ENCODE data around the gene REXO1.

DNA sequence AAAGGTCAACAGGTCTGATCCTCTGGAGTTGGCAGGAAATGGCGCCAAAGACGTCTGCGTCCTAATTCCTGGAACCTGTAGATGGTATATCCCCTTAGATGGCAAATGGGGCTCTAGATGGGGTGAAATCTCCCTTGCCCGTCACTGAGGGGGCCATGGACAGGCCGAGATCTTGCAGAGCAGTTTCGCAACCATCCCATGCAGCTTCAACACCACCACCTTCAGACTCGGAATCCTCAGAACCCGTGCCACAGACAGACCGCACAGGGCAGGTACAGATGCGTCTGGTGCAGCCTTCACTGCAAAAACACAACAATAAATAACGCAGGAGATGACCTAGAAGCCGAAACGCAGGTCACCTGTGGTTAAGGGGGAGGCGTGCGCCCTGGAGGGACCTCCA, 17.7 kb downstream of the REXO1 start:
- no peak for TF ChIP-seq ZBTB21 (tag by site-specific recombination; IDR thresholded peaks at IDR 0.05)
- no peak for TF ChIP-seq ZNF561 (tag by site-specific recombination; IDR thresholded peaks at IDR 0.05; ENCODE audit: borderline replicate concordance)
- TF ChIP-seq YY1 (tag by site-specific recombination; IDR thresholded peaks at IDR 0.05): no peak
- no peak for TF ChIP-seq CTCF (tag by site-specific recombination; IDR thresholded peaks at IDR 0.05)
- TF ChIP-seq ZNF202 (tag by site-specific recombination; IDR thresholded peaks at IDR 0.05; ENCODE audit: borderline replicate concordance): no peak
- no peak for TF ChIP-seq ZNF776 (tag by site-specific recombination; IDR thresholded peaks at IDR 0.05; ENCODE audit: borderline replicate concordance)
- TF ChIP-seq ZNF560 (tag by site-specific recombination; IDR thresholded peaks at IDR 0.05; ENCODE audit: borderline replicate concordance): no peak
- TF ChIP-seq ZNF660 (tag by site-specific recombination; IDR thresholded peaks at IDR 0.05): no peak
- TF ChIP-seq ZNF16 (tag by site-specific recombination; IDR thresholded peaks at IDR 0.05; ENCODE audit: low read depth): no peak
- no peak for TF ChIP-seq ZBTB1 (tag by site-specific recombination; IDR thresholded peaks at IDR 0.05)

Data from HEK293 (cell line).